GM10847 (cell line): ENCODE results near the gene HDAC1.

Experiments used
- POLR2A ChIP-seq: IDR thresholded peaks from 2 replicates; pipeline ENCODE4 v1.6.1; 2011; ENCODE audit not compliant: insufficient read length; ENCODE audit errors: extremely low read depth

The HDAC1 gene

GRCh38 chr1:32305310-32305709, 13.4 kb downstream of the HDAC1 start:
- no peak for TF ChIP-seq POLR2A

- TF ChIP-seq POLR2A, result no peak
Measured at GRCh38 chr1:32307324-32307723, 15.4 kb downstream of the HDAC1 start.

DNA sequence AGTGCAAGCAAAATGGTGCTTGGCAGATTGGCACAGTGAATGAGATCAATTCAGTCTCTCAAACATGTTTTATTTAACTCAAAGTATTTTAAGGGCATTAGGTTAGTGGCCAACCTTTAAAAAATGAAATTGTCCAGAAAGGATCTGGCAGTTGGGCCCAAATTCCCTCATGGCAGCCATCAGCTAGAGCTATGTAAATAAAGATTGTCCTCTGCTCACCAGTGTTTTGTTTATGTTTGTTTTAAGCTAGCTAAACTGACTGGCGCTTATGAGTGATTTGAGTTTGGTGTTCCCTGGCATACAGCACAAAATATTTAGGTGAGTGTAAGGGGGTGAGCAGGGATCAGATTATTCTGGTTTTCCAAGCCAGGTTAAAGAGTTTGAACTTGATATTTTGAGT, 18.1 kb downstream of the HDAC1 start:
- no peak for TF ChIP-seq POLR2A

DNA sequence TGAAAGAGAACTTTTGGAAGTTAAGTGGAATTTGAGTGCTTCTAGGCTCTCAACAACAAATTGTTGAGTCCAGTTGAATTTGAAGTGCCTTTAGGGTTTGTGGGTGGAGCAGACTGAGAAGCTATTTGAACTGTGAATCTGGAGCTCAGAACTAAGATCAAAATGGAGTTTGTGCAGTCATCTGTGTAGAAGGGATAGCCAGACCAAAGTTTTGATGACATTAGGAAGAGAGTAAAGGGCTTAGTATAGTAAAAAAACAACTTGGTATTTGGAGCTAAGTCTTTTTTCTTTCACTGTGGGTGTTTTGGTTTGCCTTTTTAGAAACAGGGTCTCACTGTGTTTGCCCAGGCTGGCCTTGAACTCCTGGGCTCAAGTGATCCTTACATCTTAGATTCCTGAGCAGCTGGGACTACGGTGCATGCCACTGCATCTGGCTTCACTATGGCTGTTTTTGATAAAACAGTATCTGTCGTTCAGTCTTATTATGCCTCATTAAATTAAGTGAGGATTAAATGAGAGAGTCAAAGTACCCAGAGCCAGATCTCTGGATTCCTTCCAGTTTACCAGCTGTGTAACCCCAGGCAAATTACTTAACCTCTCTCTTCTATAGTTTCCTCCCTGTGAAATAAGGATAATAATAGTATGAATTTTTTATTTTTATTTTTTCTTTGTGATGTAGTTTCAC, 20.0 kb downstream of the HDAC1 start:
- no peak for TF ChIP-seq POLR2A

DNA sequence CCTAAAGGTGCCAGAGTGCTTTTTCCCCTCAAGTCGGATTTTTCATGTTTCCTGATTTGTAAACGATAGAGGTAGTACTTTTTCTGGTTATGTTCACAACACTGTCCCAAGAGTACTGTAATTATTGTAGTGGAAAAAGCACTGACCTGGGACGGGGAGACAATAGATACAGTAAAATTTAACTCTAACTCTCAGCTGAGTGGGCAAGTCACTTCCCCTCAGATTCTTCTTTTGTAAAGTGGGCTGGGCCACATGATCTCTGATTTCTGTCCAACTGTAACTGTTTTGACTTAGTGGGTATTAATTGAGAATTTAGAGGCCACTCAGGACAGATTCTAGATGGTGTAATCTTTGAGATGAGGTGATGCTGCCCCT, 25.0 kb downstream of the HDAC1 start:
- no peak for TF ChIP-seq POLR2A

DNA sequence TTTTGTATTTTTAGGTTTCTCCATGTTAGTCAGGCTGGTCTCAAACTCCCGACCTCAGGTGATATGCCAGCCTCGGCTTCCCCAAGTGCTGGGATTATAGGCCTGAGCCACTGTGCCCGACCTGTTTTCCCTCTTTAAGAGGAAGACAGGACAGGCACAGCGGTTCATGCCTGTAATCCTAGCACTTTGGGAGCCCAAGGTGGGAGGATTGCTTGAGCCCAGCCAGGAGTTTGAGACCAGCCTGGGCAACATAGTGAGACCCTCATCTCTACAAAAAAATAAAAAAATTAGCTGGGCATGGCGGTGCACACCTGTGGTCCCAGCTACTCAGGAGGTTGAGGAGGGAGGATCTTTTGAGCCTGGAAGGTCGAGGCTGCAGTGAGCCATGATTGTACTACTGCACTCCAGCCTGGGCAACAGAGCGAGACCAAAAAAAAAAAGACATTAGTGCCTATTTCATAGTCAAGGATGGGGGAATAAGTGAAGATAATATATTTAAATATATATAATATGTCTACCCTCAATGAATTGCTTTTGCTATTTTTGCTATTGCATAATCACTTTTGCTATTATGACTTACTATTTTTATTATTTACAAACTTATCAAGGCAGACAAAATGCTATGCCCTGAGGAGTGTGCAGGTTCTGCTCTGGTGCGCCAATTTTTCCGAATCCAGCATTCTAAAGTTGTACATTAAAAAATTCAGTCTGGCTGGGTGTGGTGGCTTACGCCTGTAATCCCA, 26.4 kb downstream of the HDAC1 start:
- TF ChIP-seq POLR2A, result no peak

- no peak for TF ChIP-seq POLR2A
Measured at GRCh38 chr1:32321712-32322291, 29.9 kb downstream of the HDAC1 start.

DNA sequence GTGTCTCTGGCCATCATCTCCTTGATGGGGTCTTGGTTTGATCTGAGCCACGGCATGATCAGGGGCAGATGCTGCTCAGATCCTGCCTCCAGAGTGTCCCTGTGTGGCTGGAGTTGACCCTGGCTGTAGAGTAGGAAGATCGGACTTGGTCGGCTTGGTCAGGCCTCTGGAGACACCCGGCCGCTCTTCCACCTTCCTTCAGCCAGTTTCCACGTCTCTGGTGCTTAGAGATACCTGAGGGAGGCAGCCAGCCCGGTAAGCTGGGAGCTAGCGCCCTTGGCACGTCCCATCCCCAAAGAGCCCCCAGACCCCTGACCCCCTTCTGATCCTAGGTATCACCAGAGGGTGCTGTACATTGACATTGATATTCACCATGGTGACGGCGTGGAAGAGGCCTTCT, 35.3 kb downstream of the HDAC1 start:
- no peak for TF ChIP-seq POLR2A

- no peak for TF ChIP-seq POLR2A
Measured at GRCh38 chr1:32329931-32330466, 38.1 kb downstream of the HDAC1 start.

DNA sequence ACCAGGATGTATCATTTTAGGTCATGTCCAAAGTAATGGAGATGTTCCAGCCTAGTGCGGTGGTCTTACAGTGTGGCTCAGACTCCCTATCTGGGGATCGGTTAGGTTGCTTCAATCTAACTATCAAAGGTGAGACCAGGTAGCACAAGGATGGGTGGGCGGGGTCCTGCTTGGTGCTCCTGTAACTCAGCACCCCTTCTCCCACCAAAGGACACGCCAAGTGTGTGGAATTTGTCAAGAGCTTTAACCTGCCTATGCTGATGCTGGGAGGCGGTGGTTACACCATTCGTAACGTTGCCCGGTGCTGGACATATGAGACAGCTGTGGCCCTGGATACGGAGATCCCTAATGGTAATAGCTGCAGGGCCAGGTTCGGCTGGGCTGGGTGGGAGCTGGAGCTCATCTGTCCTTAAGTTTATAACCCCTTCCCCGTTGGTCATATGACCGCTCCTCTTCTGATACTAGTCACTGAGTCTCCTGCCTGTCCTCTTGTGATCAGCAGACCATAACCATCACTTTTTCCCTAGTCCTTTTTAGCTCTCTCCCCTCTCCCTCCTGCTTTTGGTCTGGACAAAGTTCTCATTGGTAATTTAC, 38.8 kb downstream of the HDAC1 start:
- no peak for TF ChIP-seq POLR2A

- TF ChIP-seq POLR2A, result no peak
Measured at GRCh38 chr1:32331549-32331948, 39.7 kb downstream of the HDAC1 start.

DNA sequence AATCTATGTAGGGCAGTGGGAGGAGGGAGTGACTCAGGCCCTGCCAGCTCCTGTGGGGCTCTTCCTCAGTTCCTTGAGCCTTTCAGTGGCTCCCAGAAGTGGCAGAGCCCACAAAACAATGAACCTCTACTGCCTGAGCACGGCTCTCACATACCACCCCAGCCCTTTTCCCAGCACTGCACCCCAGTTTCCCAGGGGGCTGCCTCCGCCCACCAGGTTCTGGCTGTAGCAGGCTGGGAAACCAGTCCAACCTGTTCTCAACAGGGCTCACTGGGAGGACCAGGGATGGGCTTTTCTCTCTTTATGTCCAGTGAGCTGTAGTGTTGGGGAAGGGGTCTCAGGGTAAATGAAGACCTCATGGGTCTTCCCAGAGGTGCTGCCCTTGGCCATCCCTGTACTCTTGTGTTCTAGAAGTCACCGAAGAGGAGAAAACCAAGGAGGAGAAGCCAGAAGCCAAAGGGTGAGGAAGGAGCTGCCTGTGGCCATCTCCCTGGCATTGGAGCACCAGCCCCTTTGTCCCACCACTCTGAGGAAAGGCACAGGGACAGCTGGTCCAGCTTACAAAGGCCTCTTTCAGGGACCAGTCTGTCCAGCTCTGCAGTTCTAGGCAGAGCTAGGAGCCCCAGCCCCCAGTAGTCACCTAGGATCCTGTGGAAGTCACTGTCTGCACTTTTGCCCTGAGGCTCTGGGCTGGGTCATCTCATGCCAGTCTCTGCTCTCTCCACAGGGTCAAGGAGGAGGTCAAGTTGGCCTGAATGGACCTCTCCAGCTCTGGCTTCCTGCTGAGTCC, 40.6 kb downstream of the HDAC1 start:
- no peak for TF ChIP-seq POLR2A

- TF ChIP-seq POLR2A, result no peak
Measured at GRCh38 chr1:32333251-32333963, 41.5 kb downstream of the HDAC1 start.

DNA sequence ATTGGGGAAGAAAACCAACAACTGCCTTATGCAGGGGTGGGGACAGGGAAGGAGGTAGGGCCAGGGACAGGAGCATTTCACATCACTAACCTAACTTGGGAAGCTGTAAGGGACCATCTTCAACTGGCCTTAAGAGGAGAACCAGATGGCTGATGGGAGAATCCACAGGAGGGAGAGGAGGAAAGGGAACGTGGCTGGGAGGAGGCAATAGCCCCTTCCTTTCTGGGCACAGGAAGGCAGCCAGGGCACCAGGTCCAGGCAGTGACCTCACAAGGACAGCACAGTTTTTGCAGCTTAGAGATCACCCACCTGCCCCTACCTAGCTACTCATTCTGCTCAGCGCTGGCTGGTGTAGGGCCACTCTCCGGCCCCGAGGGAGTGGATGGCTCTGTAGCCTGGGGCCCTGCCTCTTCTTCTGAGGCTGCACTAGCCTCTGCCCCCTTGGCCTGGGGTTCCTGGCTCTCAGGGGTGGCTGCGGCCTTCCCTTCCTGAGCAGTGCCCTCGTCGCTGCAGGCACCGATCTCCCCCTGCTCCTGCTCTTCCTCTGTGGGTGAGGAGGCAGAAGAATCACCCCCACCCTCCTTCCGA, 42.5 kb downstream of the HDAC1 start:
- TF ChIP-seq POLR2A, result no peak
